GM19099 (cell line): Measurements from ENCODE around the gene DOCK4.

Experiments used
- POLR2A ChIP-seq: IDR thresholded peaks from 3 replicates; pipeline ENCODE4 v1.6.1; 2011; ENCODE audit warnings: low read depth; ENCODE audit not compliant: insufficient read length; ENCODE audit errors: extremely low read depth

DOCK4 gene

GRCh38 chr7:111730057-111730456, 476.1 kb downstream of the DOCK4 start:
- TF ChIP-seq POLR2A: no peak

- TF ChIP-seq POLR2A: no peak
Measured at GRCh38 chr7:111729483-111729882, 476.7 kb downstream of the DOCK4 start.

GRCh38 chr7:111728635-111728995, 477.6 kb downstream of the DOCK4 start:
- no peak for TF ChIP-seq POLR2A

GRCh38 chr7:111727905-111728634, 478.1 kb downstream of the DOCK4 start:
- TF ChIP-seq POLR2A: no peak

GRCh38 chr7:111718886-111719285, 487.3 kb downstream of the DOCK4 start:
- TF ChIP-seq POLR2A: no peak

GRCh38 chr7:111711426-111712065, 494.7 kb downstream of the DOCK4 start:
- no peak for TF ChIP-seq POLR2A

GRCh38 chr7:111710839-111711380, 495.3 kb downstream of the DOCK4 start:
- TF ChIP-seq POLR2A: no peak

- no peak for TF ChIP-seq POLR2A
Measured at GRCh38 chr7:111708072-111708471, 498.1 kb downstream of the DOCK4 start.

GRCh38 chr7:111705807-111706206, 500.4 kb downstream of the DOCK4 start:
- no peak for TF ChIP-seq POLR2A

- no peak for TF ChIP-seq POLR2A
Measured at GRCh38 chr7:111697771-111698170, 508.4 kb downstream of the DOCK4 start.

- TF ChIP-seq POLR2A: no peak
Measured at GRCh38 chr7:111694376-111694775, 511.8 kb downstream of the DOCK4 start.

- TF ChIP-seq POLR2A: no peak
Measured at GRCh38 chr7:111690364-111691111, 515.7 kb downstream of the DOCK4 start.

- no peak for TF ChIP-seq POLR2A
Measured at GRCh38 chr7:111685349-111685748, 520.9 kb downstream of the DOCK4 start.

GRCh38 chr7:111682588-111683340, 523.4 kb downstream of the DOCK4 start:
- TF ChIP-seq POLR2A: no peak

- TF ChIP-seq POLR2A: no peak
Measured at GRCh38 chr7:111681242-111681641, 525.0 kb downstream of the DOCK4 start.
